Erythroblast (primary cell): Measurements from ENCODE around the gene EEFSEC.

Source experiments
- GATA1 ChIP-seq: IDR thresholded peaks from 2 replicates; pipeline ENCODE4 v1.6.1; 2011; ENCODE audit warnings: low read depth, mild to moderate bottlenecking, control low read depth, low read length, moderate library complexity
- POLR2A ChIP-seq: IDR thresholded peaks from 2 replicates; pipeline ENCODE4 v1.6.1; 2011; ENCODE audit warnings: mild to moderate bottlenecking, low read length

DNA sequence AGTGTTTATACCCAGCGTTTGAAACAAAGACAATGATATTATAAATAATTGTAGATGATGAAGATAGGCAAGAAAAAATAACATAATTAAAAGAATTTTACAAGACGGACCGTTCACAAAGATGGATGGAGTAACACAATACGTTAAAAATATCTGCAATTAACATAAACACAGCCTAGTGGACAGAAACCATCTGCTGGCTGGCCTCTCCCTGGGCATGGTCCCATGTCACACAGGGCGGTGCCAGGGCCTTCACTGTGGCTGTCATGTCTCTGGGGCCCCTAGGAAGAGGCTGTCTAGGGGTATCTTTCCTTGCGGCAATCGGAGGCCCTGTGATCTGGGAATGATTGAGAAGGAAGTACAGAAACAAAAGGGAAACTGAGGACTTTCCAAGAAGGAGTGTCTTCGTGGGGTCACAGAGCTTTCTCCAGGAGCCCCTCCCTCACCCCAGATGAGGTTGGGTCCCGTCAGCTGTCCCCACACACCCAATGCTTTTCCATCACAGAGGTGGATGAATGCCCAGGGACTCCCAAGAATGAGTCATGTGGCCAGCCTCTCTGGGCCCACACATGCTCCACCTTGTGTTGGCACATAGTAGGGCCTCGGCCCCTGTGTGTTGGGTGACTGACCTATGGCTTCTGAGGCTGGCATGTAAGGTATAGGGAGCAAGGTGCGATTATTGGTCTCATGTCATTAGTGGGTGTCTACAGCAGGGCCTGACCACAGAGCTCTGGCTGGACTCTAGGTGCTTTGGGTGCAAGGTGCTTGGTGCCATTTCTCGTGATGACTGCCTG, 226.3 kb downstream of the EEFSEC start:
- TF ChIP-seq POLR2A (no peak), GATA1 (no peak)
